NCI-H2227 (cell line): ENCODE measurements around the gene NIN.

Source experiments
- DNase-seq: peaks from one replicate; lab custom pipeline; 2025; ENCODE audit not compliant: unreplicated experiment; lab: John Stamatoyannopoulos, UW

Gene NIN

DNA sequence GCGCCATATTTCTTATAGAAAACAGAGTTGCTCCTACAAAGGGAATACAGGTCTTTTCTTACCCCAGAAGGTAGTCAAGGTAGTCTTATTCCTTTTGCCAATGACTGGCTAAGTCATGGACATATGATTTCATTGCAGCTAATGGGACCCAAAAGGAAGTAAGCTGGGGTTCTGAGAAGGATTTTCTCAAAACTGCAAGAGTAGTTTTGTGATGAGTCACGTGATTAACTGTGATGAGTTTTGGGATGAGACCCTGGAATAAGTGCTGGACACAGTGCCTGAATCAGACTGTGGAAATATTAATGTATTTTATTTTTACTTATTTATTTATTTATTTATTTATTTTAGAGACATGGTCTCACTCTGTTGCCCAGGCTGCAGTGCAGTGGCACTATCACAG lies 13.4 kb upstream of the NIN start:
- no peak for DNase-seq

DNA sequence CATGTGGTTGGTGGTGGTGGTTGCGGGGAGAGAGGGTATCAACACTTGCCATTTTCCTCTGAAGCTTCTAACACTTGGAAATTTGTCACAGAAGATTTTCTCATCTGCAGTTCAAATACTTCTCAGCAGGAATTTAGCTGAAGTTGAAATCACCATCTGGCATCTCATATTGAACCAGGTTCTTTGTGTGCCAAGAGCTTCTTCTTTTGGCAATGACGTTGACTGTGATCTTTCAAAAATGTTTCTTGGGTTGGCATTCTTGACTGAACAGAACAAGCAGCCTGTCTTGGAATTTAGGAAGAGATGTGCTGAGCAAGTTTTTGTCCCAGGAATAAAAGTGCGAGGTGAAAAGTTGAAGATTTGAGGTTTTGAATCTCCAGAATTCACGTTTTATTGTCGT lies 8.7 kb upstream of the NIN start:
- DNase-seq = no peak

DNA sequence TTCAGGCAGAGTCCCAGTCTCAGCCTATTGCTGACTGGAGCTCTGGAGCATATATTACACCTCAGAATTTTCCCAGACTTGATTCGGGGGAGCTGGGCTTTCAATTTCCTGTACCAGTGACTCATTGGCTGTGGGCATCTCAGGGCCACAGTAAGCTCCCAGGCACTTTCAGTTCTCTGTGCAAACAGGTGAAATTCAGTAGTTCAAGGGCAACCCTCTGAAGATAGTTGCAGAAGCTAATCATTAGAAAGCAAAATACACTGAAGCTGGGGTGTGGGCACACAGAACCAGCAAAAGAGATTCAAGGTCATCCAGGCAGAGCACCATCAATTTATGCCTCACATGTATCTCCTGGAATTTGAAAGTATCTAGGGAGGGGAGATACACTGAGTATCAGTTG lies 8.1 kb upstream of the NIN start:
- DNase-seq = no peak

DNA sequence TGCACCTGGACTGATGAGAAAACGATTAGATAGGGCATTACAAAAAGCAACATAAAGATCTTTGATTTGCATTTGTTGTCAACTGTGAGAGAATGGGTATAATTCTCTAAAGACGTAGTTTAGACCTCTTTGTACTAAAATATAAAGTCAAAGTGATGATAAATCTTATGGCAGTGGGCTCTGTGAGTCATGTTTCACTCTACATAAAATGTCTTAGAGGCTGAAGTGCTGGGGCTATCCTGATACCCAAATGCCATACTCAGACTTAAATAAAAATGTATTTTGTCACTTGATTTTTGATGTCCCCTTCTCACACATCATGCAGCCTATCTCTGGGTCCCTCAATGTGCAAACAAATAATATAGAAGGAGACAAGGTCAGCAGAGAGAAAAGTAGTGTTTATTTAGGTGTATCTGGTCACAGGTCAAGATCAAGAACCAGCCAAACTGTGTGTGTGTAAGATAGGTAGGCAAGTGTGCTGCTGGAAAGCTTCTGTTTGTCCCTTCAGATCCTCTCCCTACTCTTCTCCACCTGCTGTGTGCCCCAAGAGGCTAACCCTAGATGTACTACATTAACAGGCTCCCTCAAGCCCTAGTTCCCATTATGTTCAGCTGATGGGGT lies 7.0 kb upstream of the NIN start:
- no peak for DNase-seq

DNA sequence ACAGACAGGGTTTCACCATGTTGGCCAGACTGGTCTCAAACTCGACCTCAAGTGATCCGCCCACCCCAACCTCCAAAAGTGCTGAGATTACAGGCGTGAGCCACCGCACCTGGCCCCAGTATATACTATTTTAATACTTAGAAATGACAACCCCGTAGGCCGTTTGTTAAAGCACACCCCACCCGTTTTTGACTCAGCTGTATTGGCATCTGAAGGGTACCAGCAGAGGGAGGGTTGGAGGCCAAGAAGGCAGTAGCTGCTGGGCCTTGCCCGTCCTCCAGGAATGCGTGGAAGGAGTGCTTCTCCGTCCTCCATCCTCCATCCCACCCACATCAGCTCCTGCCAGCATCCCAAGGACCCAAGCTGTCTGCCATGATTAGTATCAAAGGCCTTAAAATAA lies 6.3 kb upstream of the NIN start:
- no peak for DNase-seq

DNA sequence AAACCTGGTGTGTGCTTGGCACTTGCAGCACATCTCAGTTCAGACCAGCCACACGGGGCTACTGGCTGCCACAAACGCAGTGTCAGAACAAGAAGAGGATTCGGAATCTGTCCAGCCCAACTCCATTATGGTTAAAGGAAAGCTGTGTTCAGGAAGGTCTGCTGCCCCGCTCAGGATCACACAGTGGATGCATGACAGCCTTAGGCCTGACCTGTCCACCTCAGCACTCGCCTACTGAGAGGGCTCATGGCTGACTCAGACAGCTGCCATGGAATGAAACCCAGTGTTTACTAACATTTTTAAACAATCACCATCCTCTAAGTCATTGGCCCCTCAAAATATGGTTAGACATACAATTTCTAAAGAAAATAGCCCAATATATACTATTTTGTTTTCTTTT lies 5.6 kb upstream of the NIN start:
- DNase-seq = no peak

DNA sequence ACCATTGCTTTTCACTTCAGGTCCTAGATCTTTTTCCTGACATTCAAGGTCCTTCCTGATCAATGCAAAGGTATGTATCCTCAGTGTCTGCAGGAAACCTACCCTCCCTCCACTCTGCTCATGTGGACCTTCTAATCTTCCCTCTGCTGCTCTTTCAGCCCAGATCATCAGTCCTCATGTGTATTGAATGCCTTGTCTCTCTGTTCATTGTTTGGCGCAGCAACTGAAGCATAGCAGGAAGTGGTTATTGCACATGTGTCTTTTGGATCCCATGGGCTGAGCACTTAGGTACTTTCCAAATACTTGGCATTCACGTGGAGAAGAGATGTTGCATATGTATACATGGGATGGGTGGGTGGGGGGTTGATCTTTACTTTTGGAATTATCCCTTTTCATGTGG lies 4.3 kb upstream of the NIN start:
- no peak for DNase-seq

DNA sequence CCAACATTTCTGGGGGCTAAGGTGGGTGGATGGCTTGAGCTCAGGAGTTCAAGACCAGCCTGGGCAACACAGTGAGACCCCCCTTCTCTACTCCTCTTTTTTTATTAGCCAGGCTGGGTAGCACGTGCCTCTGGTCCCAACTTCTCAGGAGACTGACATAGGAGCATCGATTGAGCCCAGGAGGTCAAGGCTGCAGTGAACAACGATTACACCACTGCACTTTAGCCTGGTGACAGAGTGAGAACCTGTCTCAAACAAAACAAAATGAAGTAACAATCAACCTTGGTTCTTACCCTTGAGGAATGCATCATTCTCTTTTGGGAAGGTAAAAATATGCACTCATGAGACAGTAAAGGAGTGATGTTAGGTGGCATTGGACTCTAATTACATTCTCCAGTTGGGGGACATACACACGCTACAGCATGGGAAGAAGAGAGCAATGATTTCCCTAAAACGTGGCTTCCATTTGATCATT lies 3.9 kb upstream of the NIN start:
- DNase-seq = no peak

DNA sequence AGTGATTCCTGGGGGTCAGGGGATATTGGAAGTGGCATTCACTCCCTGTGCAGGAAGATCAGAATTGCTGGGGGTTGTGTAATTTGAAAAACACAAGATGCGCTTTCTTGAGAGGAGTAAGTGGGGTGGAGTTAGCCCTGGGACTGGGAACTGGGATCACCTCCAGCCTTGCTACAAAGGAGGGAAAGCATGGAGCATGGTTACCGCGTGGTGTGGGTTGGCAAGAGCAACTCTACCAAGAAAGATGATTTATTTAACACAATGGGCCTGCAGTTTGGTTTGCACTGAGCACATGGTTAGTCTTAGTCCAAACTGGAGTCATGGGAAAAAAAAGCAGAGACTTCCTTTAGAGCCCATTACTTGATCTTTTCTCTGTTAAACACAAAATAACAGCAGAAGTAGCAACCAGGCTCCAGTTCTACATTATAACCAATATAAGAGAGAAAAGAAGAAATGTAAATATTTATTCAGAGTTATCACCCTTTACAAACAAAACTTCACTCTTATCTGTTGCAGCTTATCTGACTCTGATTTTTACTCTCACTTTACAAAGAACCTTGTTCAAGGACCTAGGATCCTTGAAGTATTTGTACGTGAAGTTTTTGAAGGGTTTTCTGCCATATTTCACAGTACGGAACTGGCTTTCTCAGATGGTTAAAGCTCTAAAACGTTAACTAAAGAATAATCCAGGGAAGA lies 2.1 kb upstream of the NIN start:
- no peak for DNase-seq

DNA sequence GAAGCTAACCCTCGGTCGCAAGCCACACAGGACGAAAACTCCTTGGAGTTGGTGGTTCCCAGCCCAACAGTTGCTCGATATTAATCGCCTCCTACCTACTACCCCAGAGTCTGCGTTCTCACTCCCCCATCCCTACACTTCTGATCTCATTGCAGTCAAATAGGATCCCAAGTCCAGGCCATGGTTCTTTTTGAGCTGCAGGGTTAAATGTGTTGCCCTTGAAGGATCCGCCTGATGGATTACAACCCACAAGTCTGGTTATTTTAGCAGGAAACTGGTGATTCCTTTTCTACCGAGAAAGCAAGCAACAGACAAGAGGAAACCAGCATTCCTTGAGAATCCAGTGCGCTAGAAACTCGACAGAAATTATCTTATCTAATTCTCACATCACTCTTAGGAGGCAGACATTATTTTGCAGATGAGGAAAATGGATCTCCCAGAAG lies 785 bp upstream of the NIN start:
- peak; percentile 40 for DNase-seq

DNA sequence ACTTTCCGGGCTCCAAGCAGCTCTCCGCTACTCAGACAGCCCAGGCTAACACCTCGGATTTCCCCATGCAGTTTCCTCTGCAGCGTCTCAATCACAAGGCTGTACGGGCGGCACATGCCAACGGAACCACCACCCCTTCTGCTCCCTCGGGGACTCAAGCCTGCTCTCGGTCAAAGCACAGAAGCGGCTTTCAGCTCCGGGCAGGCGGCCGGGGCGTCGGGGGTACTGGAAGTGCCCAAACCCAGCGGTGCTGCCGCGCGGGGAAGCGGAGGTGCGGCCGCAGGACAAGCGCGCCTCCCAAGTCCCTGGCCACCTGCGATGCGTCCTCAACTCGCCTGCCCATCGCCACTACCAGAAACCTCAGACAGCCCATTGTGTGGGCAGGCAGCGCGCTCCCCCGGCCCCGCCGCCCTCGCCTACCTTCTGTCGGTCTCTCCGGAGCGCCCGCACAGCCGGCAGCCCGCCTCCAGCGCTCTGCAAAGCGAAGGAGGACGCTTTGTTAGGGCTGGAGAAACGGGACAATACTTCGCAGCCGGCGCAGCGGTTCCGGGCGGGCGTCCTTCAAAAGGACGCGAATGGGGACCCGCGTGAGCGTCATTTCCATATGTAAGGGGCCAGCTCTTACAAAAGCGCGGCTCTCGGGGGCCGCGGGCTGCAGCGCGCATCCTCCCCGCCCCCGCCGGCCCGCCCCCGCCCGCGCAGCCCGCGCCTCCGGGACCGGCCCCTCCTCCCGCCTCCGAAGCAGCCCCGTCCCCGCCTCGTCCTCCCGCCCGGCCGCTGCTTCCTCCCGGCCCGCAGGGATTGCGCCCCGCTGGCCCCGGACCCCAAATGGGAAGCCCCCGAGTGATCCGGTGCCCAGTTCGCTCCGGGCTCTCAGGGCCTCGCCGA lies 674 bp downstream of the NIN start:
- DNase-seq = peak; percentile 77

DNA sequence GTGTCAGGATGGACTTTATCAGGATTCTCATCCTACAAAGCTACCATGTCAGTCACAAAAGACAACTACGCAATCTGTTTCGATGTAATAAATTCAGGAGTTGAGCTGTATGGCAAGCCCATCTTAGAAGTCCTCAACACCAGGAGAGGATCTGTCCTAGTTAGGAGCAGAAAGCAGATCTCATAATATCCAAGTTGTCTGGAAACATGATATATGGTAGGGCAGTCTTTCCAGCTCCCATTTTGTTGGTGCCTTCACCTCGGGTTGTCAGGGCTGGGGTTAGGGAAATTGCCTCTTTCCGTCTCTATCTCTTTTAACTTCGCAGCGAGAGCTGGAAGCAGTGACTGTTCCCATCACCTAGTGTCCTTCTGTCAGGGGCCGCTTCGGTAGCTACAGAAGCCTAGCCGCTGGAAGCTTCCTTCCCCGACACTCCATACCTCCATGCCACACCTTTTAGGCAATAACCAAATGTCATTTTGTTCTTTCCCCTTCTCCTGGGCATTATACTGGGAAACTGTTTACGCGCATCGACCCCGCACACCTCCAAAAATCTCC lies 1.4 kb downstream of the NIN start:
- peak; percentile 39 for DNase-seq

DNA sequence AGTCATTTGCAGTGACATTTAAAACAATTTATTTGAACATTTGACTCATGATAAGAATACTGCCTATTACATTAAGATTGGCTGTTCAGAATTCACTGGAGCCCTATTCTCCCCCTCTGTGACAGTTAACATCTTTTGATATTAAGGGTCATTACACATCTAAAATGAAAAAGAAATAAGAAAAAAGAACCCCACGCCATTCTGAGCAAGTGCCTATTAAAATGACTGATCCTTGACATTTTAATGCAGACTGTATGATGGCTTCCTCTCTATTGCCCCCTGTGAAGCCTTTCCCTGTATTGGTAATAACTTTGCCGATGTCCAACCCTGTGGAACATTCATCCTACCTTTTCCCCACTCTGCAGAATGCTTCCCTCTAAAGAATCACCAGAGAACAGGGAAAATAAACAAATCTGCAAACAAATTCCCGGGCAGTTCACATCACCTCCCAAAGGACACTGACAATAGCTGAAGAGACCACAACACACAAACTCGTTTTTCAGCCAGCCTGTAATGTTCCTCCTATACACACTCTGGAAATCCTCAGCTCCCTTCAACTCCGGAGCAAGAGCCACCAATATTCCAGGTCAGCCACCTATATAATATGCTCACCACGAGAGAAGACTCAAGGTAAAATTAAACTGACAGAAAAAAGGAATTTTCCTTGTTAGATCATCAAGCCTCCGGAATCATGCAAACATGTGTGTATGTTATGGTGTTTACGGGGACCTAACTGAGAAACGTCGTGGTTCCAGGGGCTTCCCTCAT lies 2.1 kb downstream of the NIN start:
- peak; percentile 39 for DNase-seq

DNA sequence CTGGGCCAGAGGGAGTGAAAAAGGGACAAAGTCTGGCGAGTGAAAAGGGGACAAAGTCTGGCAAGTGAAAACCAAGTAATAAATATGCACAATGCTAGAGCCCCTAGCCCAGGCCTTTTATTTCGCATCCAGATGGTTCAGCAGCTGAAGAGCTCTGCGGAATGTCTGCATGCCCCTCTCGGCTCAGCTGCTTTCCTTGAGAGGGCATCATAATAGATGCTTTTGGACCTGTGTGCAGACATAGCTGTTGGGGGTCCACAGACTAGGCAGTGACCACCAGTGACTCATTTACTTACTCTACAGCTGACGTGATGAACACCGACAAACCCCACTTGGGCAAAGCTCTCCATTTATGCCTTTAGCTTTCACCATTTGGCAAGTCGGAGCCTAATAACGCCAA lies 4.3 kb downstream of the NIN start:
- DNase-seq = peak; percentile 15

DNA sequence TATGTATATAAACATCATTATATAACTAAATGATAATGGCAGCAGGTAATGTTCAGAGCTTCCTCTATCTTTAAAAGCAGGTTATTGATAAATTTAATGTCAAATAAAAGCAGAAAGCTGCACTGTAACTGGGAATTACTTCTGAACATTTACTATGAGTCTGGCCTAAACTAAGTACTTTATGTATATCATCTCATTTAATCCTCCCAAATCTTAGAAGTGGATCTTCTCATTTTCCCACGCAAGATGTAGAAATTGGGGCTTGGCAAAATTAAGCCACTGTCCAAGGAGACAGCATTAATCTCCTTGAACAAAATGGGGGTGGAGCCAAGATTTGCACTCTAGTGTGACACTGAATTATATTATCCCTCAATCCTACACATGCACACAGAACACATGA lies 5.7 kb downstream of the NIN start:
- DNase-seq = no peak

DNA sequence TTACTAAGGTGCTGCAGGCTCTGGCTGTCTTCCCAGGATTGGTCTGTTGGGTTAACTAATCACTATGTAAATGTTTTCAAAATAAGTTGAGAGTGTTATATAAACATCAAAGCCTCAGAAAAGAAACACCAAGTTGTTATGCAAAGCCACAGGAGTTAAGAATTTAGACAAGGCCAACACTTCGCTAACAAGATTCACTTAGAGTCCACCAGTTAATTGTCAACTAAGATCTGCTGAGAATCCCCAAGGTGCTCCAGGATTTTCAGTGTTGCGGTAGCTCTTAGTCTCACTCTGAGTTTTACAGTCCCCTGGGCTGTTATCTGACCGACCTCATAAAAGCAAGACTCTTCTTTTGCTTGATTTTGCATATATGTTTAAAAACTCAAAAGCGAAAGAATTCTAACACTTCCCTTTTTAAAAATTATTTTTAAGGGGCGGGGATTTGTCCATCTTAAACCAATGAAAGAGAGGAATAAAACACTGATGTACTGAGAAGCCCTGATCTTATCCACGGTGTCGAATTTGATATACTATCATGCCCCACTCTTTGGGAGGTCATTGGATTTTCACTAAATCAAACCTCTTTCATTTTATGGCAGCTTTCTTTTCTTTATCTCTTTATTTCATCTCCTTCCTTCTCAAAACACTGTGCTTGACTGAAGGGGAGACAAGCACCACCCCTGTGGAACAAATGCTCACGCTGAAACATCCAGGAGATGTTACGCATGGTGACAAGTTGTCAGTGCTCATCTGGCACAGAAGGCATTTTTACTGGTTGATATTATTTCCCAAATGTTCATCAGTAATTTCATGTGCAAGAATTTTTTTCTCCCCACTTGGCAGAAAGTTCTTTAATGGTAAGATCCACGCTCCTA lies 7.0 kb downstream of the NIN start:
- no peak for DNase-seq

DNA sequence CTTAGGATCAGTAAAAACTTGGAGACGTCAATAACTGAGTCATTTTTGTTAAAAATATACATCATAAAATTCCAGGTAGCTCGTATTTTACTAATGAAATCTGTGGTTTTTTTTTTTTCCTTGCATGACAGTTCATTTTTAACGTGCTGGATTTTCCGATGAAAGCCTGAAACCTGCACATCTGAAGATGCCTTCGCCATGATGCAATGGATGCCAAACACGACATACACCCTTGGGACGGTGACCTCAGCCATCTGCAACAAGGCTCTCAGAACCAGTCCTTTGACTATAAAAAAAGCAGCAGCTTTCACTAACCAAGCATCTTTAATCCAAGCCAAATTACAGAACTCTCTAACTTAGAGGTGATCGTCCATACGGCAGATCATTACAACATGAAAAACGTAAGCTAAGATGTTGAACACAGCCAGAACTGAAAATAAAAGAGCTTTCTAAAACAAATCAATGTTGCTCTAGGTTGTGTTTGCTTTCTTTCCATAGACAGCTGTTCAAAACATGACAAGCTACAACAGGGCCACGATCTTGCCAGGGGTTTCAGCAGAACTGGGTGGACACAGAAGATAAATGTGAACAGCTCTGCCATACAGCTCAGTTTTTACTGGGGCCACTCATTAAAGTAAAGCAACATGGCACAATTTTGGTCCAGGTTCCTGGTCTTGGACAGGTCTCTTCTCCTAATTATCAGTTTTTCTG lies 7.8 kb downstream of the NIN start:
- DNase-seq = no peak

DNA sequence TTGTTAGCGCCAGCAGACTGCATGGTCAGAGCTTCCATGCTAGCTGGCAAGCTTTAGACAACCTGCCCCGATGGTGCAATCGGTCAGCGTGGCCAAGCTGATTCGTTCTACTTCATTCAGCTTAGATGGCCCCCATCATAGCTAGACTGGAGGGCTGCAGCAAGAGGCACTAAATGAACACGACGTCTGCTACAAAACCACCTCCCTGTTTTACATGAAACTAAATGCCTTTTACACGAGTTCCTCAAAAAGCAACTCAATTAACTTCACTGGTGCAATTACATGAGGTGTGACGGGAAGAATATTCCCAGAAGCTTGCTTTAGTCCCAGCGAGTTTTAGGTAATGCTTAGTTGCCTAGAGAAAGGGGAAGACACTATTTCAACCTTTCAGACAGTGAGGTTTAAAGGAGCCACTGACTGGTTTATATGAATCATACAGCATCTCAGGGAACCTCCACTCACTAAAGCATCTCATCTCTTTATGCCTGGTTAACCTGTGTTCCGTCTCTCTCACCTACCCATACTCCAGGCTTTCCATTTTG lies 8.4 kb downstream of the NIN start:
- no peak for DNase-seq
